NCI-H1105 (cell line): ENCODE results near the gene LRRC43.

Experiments used
- DNase-seq: peaks from one replicate; lab custom pipeline; 2025; lab: John Stamatoyannopoulos, UW

LRRC43 gene, protein sequence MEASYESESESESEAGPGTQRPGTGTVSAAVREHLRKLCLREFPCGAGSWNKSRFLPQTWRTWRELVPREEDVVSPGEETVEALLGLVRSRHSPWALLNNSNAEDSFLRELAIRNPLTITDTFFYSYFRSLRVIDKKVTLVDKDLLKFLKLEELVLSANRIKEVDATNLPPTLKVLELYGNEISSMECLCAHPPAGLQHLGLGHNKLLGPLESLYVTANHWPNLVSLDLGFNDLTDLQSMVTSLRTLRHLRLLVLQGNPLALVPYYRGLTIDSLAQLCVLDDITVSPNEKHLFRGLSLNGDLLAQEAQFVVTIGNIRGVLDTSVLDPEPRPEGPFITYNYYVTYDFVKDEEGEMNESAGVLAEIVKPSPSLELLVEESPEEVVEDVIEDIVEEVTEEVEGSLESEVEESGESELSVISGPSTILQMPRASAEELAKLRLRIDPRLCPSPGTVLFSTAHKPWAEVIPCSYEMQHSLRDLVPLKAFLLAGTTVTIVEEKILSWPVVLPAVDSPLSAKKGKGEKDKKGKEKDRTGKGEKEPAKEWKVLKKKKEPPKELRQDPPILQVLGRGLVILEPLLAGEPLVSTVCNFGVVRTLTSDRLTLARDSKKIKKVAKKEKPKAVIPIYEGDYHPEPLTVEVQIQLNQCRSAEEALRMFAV

DNA sequence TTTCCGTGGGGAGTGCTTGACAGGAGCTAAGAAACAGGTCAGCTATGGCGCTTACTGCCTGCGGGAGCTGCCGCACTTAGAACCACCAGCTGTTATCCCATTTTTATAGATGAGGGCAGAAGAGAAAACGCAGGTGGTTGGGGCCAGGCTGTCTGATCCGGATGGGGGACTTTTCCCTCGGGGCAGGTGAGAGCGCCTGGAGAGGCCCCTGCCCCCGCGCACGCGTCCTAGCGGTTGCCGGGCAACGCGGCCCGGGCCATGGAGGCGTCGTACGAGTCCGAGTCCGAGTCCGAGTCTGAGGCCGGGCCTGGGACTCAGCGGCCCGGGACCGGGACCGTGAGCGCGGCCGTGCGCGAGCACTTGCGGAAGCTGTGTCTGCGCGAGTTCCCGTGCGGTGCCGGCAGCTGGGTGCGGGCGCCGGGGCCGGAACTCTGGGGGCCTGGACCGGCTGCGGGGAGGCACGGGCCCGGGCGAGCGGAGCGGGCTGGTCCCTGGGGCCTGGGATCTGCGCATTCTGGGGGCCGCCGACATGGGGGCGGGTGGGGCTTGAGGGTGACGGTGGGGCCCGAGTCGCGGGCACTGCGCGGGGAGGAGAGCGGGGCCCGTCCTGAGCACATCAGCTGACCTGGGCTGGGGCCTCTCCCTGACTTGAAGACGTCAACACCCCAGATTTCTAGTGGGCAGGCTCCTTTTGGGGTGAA lies at the start of gene LRRC43:
Gene LRRC43, plus strand, starts transcription at position 237 of the 701 bp plus-strand sequence. Its CDS starts 22 bp downstream, at position 259.
- no peak for DNase-seq

DNA sequence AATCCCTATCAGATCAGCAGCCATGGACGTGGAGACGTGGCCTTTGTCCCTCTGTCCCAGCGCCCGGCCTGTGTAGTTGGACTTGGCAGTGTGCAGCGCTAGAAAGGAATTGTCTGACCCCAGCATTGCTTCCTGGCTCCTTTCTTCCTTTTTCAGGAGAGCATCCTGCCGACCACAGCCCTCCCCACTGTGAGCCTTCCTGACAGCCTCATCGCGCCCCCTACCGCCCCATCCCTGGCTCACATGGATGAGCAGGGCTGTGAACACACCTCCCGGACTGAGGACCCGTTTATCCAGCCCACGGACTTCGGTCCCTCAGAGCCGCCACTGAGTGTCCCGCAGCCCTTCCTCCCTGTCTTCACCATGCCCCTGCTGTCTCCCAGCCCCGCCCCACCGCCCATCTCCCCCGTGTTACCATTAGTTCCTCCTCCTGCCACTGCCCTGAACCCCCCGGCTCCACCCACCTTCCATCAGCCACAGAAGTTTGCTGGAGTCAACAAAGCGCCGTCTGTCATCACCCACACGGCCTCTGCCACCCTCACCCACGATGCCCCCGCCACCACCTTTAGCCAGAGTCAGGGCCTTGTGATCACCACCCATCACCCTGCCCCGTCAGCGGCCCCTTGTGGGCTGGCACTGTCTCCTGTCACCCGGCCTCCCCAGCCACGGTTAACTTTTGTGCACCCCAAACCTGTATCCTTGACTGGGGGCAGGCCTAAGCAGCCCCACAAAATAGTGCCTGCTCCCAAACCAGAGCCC lies 49.6 kb upstream of the LRRC43 start:
- no peak for DNase-seq

DNA sequence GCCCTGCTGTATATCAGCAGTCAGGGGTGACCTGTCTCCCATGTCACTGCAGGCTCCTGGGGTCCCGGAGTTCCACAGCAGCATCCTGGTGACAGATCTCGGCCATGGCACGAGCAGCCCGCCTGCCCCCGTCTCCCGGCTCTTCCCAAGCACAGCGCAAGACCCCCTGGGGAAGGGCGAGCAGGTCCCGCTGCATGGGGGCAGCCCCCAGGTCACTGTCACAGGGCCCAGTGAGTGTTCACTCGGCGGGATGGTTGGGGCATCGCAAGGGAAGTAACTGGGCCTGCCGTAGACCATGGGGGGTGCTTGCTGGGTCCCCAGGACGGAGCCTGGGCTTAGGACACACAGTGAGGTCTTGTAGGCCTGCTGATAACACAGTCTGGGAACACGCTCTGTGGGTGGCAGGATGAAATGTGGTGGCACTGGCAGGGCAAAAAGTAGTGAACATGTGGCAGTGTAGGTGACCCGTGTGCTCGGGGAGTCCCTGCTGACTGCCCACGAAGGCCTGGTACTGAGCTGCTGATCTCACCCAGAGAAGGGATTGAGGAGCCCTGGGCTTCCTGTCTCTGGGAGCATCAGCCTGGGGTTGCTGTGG lies 47.4 kb upstream of the LRRC43 start:
- DNase-seq: no peak

DNA sequence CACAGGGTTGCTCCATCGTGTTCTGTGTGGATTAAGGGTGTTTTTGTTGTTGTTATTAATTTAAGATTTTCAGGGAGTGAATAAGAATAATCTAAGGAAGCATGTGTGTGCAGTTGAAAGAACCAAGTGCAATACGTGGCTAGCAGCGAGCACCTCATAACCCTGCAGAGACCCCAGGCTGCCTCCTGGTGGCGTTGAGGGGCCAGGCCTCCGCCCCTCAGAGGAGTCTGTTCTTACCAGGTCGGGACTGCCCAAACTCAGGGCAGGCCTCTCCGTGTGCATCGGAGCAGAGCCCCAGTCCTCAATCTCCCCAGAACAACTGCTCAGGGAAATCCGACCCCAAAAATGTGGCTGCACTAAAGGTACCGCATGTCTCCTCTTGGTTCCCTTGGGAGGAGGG lies 45.7 kb upstream of the LRRC43 start:
- no peak for DNase-seq

DNA sequence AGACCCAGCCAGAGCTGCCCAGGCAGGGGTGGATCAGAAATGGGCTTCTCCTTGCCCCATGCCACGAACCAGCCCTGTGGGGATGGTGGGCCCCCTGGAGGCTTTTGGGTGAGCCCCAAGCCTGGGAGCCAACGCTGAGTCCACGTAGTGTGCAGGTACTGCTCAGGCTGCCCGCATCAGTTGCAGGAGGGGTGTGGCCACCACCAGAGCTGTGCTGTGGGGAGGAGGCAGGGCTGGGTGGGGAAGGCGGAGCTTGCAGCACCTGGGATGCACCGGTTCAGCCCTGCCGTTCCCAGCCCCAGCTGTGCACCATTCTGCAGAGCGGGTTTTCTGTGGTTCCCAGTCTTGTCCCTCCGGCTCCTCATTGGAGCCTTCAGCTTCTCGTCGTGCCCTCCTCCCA lies 45.2 kb upstream of the LRRC43 start:
- no peak for DNase-seq

DNA sequence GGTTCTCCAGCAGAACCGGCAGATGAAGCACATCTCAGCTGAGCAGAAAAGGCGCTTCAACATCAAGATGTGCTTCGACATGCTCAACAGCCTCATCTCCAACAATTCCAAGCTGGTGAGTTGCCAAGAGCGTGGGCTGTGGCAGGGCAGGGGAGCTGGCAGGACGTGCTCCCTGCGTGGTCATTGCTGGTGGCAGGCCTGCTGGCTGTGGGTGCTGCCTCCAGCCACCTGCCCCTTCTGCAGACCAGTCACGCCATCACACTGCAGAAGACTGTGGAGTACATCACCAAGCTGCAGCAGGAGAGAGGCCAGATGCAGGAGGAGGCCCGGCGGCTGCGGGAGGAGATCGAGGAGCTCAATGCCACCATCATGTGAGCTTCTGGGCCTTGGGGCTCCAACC lies 44.7 kb upstream of the LRRC43 start:
- DNase-seq: no peak

DNA sequence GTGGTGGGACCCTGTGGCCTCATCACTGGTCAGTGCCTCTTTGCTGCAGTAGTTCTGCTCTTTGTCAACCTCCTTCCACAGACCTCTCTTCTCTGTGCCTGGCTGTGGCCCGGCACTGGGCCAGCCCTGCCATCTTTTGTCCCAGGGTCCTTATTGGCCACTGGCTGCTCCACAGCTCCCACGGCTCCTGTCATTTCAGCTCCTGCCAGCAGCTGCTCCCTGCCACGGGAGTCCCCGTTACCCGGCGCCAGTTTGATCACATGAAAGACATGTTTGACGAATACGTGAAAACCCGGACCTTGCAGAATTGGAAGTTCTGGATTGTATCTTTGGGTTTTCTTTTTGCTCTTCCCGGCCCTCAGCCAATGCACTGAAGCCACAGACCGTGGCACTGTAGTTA lies 44.3 kb upstream of the LRRC43 start:
- no peak for DNase-seq

DNA sequence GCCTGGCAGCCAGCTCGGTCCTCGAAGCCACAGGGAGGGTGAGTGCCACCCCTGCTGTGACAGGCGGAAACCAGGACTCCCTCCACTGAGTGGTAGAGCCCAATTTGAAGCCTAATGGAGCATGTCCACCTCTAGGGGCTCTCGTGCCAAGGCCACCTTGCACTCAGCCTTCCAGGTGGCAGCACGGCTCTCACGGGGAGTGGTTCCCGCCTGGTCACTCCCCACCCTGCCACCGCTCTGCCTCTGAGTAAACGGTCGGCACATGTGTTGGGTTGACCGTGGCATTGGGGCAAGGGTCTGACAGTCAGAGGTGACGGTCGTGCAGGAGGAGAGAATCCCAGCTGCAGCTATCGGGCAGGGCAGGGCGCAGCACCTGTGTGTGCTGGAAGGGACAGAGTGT lies 43.7 kb upstream of the LRRC43 start:
- DNase-seq: no peak

DNA sequence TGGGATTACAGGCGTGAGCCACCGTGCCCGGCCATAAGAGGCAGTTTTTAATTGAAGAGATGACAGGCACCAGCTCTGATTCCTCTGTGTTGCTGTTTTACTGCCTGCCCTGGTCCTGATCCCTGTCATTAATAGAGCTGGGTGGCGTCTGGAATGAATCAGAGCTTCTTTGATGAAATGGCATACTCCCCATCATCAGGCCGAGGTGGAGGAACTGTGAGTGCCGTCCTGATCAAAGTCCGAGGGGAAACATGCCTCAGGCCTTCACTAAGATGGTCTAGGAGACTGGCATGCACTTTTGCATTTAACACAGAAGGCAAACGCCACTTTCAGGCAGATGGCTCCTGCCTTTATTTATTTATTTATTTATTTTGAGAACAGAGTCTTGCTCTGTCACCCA lies 43.0 kb upstream of the LRRC43 start:
- no peak for DNase-seq

DNA sequence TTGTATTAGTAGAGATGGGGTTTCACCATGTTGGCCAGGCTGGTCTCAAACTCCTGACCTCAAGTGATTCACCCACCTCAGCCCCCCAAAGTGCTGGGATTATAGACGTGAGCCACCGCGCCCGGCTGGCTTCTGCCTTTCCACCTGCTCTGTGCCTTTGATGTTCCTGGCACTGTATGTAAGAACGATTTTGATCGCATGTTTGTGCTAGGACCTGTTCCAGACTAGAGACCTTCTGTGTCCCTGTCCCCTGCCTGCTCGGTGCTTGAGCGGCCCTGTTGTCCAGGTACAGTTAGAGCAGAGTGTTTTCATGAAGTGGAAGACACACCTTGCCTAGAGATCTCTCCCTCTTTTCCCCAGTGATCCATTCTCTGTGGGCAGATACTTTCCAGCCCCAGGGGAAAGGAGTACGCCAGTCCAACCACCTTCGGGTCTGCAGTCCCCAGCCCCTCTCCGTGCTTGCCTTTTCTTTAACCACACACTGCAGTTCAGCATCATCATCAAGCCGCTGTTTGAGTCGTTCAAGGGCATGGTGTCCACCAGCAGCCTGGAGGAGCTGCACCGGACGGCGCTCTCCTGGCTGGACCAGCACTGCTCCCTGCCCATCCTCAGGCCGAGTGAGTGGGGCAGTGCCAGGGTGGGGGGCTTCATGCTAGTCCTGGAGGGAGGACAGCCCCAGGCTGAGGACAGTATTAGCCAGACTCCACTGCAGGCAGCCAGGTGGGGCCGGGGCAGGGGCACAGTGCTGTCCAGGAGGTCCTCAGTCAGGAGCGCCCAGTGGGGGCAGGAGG lies 42.3 kb upstream of the LRRC43 start:
- DNase-seq: no peak

DNA sequence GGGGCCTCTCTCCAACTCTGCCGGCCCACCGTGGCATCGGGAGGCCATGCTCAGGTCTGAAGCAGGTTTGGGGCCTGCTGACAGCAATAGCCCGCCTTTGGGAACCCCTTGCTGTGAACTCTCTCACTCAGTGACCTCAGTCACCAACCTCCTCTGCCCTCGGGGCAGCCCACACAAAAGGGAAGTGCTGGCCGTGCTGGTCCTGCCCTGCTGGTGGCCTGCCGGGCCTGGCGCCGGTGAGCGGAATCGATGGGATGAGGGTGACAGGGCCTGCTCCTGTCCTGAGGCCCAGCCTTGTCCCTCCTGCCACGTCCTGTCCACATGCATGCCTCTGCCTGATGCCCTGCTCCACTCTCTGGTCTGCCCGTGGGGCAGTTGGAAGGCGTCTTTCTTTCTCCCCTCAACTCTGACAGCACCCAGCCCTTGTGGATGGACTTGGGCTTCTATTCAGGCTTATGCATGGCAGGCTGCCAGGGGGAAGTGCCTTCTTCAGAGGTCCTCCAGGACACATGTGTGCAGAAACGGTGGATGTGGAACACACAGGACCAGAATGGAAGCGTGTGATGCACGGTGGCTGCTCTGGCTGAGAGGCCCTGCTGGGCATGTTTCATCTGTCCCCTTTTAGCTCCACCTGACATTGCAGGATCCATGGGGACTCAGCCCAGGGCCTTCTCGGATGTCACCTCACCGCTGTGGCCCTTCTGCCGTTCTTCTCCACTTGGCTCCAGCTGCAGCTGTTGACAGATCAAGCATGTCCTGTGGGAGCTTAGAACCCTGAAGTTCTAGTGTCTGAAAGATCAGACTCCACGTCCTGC lies 40.8 kb upstream of the LRRC43 start:
- DNase-seq: no peak

DNA sequence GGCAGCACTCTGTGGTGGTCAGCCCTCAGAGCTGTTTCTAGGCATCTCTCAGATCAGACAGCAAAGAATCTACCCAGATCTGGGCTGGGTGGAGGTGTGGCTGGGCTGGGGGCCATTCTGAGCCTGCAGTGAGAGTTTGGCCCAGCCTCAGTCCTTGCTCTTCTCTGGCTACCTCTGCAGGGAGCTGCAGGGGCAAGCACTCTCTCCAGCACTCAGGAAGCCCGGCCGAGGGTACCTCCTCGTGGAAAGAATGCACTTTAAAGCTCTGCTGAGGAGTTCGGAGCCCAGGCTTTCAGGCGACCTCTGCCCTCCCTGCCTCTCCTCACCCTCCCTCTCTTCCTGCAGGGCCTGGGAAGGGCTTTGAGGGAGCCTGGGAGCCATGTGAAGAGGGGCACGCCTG lies 40.1 kb upstream of the LRRC43 start:
- no peak for DNase-seq

DNA sequence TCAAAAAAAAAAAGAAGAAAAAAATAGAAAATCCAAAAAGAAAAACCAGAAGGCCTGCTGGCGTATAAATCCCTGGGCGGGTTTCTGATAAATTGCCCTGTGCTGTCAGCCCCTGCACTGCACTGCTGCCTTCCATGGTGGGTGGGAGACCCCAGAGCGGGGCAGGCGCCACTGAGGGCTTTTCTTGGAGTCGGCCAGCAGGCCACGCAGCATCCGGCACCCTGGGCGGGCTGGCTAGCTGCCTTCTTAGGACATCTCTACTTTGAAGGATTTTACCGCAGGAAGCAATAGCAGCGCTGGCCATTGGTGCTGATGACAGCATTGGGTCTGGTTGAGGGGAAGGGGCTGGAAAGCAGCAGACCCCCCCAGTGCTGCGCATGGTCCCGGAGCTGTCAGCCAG lies 38.0 kb upstream of the LRRC43 start:
- DNase-seq: no peak

DNA sequence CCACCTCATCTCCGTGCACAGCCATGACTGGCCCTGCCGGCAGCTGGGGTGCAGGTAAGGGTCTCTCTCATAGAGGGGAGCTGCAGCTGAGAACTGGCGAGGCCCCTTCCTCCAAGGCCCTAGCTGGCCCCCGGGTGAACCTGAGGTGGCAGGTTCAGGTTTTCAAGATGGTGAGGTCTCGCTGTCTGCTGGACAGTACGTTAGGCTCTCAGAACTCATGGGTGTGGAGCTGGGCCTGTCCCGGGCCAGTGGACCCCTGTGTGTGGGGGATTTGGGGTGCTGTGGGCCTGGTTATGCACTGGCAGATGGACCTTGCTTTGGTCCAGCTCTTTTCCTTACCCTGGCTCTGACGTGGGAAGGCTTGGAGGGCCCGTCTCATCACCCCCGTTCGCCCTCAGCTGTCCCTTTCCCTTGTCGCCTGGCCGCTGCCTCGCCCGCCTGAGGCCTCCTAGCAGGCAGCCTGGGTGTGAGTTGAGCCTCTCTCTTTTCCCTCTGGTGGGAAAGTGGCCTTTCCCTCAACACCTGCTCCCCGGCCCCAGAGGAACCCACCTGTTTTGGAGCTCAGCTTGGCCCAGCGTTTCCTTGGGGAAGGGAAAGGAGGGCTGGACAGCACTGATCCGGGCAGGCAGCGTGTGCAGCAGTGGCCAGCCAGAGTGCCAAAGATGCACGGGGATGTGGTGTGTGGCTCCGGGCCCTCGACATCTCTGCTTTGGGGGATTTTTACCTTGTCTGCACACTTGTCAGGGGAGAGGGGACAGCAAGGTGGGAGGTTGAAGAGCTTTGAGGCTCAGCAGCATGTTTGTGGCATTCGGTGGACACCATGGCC lies 37.2 kb upstream of the LRRC43 start:
- DNase-seq: no peak

DNA sequence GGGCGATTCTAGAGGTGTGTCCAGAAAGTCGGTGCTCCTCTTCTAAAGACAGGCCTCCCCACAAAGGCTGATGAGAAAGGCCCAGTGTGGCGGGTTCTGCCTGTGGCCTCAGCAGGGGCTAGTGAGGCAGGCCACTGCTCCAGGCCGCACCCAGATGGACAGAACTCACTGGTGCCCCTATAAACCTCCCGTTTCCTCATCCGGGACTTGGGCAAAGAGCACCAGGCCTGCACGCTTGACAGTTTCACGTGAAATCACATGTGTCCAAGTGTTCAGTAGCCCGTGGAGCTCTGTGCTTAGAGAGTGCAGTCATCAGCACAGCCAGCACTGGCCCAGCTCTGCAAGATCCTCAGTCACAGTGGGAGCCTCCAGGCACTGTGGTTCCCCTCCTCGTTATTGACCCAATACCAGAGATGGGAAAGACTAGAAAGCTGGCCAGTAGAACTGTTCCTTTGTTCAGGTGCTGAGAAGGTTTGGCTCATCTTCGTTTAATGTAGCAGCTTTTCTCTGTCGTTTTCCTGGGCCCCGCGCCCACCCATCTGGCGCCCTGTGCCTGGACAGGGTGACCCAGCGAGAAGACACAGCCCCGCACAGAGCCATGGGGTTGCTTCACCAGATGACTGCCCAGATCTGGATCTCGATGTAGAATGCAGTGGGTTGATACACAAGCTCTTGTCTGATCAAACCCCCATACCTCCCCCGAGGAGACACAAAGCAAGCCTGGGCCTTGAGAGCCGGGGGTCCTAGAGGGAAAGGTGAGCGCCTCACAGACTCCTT lies 35.2 kb upstream of the LRRC43 start:
- DNase-seq: no peak

DNA sequence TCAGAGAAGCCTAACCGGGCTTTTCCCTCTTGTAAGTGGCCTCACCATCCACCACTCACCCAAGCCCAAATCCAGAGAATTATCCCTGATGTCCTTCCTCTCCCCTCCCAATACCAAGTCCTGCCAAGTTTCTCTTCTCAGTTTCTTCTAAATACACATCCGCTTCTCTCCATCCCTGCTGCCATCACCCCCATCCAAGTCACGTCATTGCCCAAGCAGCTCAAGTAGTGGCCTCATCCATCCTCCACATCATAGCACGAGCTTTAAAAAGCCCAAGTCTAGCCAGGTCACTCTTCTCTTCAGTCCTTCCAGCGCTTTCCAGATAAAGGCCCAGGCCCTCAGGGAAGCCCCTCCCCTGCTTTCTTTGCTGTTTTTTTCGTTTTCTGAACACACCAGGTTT lies 34.3 kb upstream of the LRRC43 start:
- no peak for DNase-seq

DNA sequence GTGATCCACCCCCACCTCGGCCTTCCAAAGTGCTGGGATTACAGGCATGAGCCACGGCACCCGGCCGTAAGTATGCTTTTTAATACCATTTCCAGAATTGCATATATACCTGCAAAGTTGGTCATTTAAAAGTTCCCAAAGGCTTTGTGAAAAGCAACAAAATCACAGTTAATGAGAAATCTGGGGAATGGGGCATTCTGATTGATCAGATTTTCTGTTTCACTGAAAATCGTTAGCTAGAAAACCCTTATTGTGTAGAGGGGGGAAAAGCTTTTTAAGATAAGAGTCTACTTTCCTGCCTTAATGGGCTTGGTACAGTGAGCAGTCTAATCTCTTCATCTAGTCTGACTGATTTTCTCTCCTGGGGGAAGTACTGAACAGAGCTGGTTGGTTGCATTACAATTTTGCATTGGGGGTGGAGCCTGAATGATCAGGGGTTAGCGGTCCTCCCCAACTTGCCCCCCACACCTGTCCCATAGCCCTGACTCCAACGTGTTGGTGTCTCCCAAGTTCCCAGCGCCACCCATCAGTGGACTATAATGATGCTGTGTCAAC lies 32.7 kb upstream of the LRRC43 start:
- no peak for DNase-seq

DNA sequence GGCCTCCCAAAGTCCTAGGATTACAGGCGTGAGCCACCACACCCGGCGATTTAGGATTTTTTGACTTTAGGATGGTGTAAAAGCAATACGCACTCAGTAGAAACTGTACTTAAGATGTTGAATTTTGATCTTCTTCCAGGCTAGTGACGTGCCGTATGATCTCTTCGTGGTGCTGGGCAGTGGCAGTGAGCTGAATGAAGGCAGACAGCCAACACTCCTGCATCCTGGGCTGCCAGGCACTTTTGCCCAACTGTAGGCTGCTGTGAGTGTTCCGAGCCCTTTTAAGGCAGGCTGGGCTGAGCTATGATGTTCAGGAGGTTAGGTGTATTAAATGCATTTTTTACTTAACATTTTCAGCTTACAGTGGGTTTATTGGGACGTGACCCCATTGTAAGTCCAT lies 30.2 kb upstream of the LRRC43 start:
- DNase-seq: no peak
